Endothelial cell of hepatic sinusoid (primary cell): Measurements from ENCODE around the gene NPLOC4.

ENCODE experiments used
- in situ Hi-C: cut with HindIII; loops from 2 replicates; pipeline ENCODE4 v1.10.0; 2017; ENCODE audit warnings: low sequenced_read_pairs

NPLOC4 gene

GRCh38 chr17:81524039-81524864 is 112.7 kb downstream of the NPLOC4 start:
- in situ Hi-C loops = no loop called here

GRCh38 chr17:81523402-81524038 is 113.4 kb downstream of the NPLOC4 start:
- in situ Hi-C loops = no loop called here

- in situ Hi-C loops = no loop called here
Observed at GRCh38 chr17:81522491-81523401, 114.2 kb downstream of the NPLOC4 start.

GRCh38 chr17:81520021-81520901 is 116.7 kb downstream of the NPLOC4 start:
- in situ Hi-C loops = no loop called here

GRCh38 chr17:81519284-81520020 is 117.5 kb downstream of the NPLOC4 start:
- in situ Hi-C loops = loop anchor here (10.0 kb wide), 1 partner anchor 235 kb away; no protein-coding TSS in a partner anchor

- in situ Hi-C loops = loop anchor here (10.0 kb wide), 1 partner anchor 234 kb away; no protein-coding TSS in a partner anchor
Observed at GRCh38 chr17:81518785-81519283, 118.1 kb downstream of the NPLOC4 start.

- in situ Hi-C loops = loop anchor here (10.0 kb wide), 1 partner anchor 233 kb away; no protein-coding TSS in a partner anchor
Observed at GRCh38 chr17:81518113-81518784, 118.7 kb downstream of the NPLOC4 start.

- in situ Hi-C loops = loop anchor here (10.0 kb wide), 1 partner anchor 233 kb away; no protein-coding TSS in a partner anchor
Observed at GRCh38 chr17:81517339-81518112, 119.4 kb downstream of the NPLOC4 start.

GRCh38 chr17:81517009-81517338 is 119.9 kb downstream of the NPLOC4 start:
- in situ Hi-C loops = loop anchor here (10.0 kb wide), 1 partner anchor 232 kb away; no protein-coding TSS in a partner anchor

- in situ Hi-C loops = loop anchor here (10.0 kb wide), 1 partner anchor 232 kb away; no protein-coding TSS in a partner anchor
Observed at GRCh38 chr17:81516439-81516838, 120.5 kb downstream of the NPLOC4 start.

- in situ Hi-C loops = loop anchor here (10.0 kb wide), 1 partner anchor 231 kb away; no protein-coding TSS in a partner anchor
Observed at GRCh38 chr17:81515530-81516041, 121.3 kb downstream of the NPLOC4 start.

- in situ Hi-C loops = loop anchor here (5.0 to 10.0 kb wide), 4 partner anchors 52 to 230 kb away; no protein-coding TSS in a partner anchor
Observed at GRCh38 chr17:81514739-81515529, 122.0 kb downstream of the NPLOC4 start.

GRCh38 chr17:81514489-81514738 is 122.5 kb downstream of the NPLOC4 start:
- in situ Hi-C loops = loop anchor here (5.0 to 10.0 kb wide), 4 partner anchors 53 to 230 kb away; no protein-coding TSS in a partner anchor

- in situ Hi-C loops = loop anchor here (5.0 to 10.0 kb wide), 4 partner anchors 53 to 229 kb away; no protein-coding TSS in a partner anchor
Observed at GRCh38 chr17:81513753-81514488, 123.0 kb downstream of the NPLOC4 start.

- in situ Hi-C loops = loop anchor here (5.0 to 10.0 kb wide), 4 partner anchors 54 to 229 kb away; no protein-coding TSS in a partner anchor
Observed at GRCh38 chr17:81513372-81513752, 123.5 kb downstream of the NPLOC4 start.
